ENCODE results near the gene MNT.
A peak's percentile ranks its signal among the peaks of the same experiment; 100 is the strongest.

The MNT gene

GRCh38 chr17:2347805-2348685, 52.8 kb downstream of the MNT start:
- TF ChIP-seq CTCF (conservative IDR thresholded peaks at IDR 0.05; ENCODE audit: low read length), result no peak
- H3K4me3 ChIP-seq (ENCODE audit: low read length), result no peak overlapping the region
- peak; percentile 89 for DNase-seq (ENCODE audit: low read depth)

- H3K4me3 ChIP-seq (ENCODE audit: low read length), result no peak overlapping the region
- TF ChIP-seq CTCF (conservative IDR thresholded peaks at IDR 0.05; ENCODE audit: low read length), result no peak
- DNase-seq (ENCODE audit: low read depth), result no peak
Observed at GRCh38 chr17:2346475-2346874, 54.4 kb downstream of the MNT start.

GRCh38 chr17:2344528-2344927, 56.3 kb downstream of the MNT start:
- no peak overlapping the region for H3K4me3 ChIP-seq (ENCODE audit: low read length)
- DNase-seq (ENCODE audit: low read depth), result no peak
- no peak for TF ChIP-seq CTCF (conservative IDR thresholded peaks at IDR 0.05; ENCODE audit: low read length)

- DNase-seq (ENCODE audit: low read depth), result no peak
- no peak for TF ChIP-seq CTCF (conservative IDR thresholded peaks at IDR 0.05; ENCODE audit: low read length)
- no peak overlapping the region for H3K4me3 ChIP-seq (ENCODE audit: low read length)
Observed at GRCh38 chr17:2343421-2343820, 57.4 kb downstream of the MNT start.

- no peak for DNase-seq (ENCODE audit: low read depth)
- TF ChIP-seq CTCF (conservative IDR thresholded peaks at IDR 0.05; ENCODE audit: low read length), result no peak
- H3K4me3 ChIP-seq (ENCODE audit: low read length), result peak overlapping the region; percentile 93
Observed at GRCh38 chr17:2338315-2338657, 62.6 kb downstream of the MNT start.

- no peak for TF ChIP-seq CTCF (conservative IDR thresholded peaks at IDR 0.05; ENCODE audit: low read length)
- peak; percentile 43 for DNase-seq (ENCODE audit: low read depth)
- peak overlapping the region; percentile 93 for H3K4me3 ChIP-seq (ENCODE audit: low read length)
Observed at GRCh38 chr17:2337544-2338314, 63.1 kb downstream of the MNT start.
